Ramos (cell line): ENCODE results near the gene BRD7.

Experiments used
- in situ Hi-C: fragments of 300-500 bp; cut with MboI; formaldehyde crosslinking; loops from one replicate; pipeline ENCODE4 v1.14.3; 2022; ENCODE audit warnings: low sequenced_read_pairs; ENCODE audit not compliant: unreplicated experiment

The BRD7 gene

DNA sequence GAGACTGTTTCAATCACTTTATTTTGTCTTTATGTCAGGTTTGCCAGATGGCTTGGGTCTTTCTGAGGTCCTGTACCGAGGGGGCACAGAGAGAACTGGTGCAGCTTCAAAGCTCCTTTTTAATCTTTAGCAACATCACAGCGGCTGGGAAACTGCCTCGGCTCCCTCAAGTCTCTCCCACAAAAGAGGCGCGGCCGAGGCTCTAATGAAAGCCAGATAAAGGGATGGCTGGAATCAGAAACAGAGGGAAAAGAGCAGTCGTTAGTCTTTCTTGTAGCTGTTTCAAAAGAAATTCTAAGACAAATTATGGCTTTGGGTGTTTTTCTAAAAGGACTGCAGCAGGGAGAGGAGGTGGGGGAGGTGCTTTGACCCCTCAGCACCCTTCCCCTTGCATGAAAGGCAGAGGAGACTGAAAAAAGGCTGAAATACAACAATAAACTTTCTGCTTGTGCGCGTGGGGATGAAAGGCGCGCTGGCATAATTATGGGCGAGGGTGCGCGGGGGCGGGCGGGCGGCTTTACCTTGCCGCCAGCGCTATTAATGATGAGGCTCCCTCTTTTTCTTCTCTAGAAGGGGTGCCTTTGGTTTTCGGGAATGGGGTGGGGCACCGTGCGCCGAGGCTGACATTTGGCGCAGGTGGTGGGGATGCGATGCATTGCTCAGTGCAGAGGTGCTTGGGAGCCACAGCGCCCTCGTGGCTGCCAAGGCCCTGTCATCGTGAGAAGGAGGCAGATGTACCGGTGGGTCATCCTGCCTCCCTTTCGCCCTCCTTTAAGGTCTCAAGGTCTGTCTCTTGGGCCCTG, 22.3 kb upstream of the BRD7 start:
- in situ Hi-C loops: no loop called here

DNA sequence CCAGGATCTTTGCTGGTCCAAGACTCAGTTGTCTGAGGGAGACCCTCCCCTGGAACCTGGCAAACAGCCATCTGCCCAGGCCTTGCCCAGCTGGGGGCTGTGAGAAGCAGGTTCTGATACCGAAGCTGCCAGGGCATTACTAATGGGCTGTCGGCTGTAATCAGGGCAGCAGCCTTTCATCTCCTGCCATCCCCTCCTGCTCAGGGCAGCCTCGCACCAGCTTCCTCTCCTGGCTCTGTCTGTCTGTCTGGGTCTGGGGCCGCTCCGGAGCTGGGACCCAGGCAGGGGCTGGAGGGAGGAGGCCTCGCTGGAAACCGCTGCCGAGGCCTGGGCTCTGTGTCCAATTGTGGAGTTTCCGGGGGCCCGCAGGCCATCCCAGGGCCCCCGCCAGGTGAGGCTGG, 21.6 kb upstream of the BRD7 start:
- in situ Hi-C loops: no loop called here

DNA sequence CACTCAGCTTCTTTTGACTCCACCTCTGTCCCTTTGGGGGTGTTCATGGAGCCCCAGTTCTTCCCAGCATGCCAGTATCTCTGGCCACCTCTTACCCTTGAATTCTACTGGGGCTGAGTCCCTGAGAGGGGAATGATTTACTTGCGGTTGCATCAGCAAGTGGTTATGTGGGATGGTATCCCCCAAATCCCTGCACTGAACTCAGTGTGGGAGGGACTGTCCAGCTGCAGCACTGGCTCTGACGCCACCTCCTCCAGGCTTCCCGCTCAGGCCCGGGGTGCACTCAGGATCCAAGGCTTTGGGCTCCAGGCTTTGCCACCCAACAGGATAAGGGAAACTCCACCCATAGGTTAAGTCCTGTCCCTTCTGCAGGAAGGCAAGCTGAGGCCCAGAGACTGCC, 21.1 kb upstream of the BRD7 start:
- in situ Hi-C loops: no loop called here

DNA sequence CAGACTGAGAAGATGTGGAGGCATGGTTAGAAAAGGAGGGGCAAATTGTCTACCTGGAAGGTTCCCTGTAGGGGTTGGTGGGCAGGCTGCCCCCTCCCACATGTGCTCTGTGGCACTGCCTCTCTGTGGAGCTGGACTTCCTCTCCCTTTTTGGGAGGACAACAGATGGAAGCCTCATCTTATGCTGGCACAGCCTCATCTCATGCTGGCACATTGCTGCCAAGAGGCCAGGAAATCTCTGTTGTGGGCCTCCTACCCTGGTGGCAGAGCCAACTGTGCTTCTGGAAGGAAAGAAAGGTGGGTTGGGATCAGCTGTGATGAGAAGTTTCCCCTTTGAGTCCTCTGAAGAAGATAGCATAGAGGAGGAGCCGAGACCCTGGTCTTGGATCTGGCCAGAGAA, 19.7 kb upstream of the BRD7 start:
- in situ Hi-C loops: no loop called here

DNA sequence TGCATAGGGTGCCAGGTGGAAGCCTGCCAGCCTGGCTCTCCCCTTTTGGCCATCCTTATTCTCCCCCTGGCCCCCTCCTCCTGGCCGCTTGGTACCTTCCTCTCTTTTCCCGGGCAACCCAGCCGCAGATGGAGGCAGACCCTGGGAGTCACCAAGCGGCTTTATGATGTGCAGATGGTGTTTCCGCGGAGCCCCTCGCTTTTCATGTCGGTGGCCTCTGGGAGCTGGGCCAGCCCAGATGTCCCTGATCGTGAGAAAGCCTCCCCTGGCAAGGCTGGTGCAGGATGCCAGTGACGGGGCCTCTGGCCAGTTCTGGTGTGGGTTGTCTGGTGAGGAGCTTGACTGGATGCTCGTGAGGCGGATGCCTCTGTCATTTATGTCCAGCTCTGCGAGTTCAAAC, 18.0 kb upstream of the BRD7 start:
- in situ Hi-C loops: no loop called here

DNA sequence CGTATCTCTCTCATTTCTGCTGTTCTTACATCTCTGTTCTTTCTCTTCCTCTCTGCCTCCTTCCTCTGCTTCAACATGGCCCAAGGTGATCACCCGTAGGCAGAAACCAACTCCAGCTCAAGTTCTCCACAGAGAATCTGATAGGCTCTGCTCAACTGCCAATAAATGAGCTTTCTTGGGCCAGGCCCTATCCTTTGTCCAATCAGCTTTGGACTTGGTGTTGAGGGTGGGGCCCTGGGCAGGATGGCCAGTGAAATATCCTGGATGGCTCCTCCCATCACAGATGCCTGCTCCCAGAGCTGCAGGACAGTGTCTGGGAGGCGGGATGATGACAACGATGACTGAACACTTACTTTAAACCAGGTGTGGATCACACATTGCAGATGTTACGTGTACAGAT, 17.4 kb upstream of the BRD7 start:
- in situ Hi-C loops: no loop called here

DNA sequence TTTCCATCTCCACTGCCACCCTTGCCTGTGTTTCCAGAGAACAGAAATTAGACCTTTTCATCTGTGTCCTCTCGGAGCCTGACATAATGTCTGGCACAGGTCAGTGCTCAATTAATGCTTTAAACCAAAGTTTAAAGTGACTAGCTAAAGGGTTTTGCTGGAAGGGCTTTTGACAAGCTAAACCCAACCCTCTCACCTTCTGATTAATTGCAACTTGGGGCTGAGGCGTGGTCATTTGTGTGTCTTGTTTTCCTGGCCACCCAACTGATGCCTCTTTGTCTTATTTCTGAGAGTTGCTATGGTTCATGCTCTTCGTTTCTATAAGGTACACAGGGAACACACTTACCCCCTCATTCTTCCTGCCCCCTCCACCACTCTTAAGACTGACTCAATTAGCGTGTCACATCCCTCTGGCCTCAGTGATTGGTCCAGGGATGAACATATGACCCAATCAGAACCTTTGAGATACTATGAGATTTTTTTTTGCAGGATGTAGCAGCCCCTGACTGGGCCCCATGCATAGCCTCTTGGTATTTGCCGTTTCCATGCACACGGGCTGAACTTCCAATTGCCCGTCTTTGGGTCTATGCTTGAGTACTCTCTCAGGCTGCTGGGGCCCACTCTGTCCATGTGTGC, 15.8 kb upstream of the BRD7 start:
- in situ Hi-C loops: no loop called here

DNA sequence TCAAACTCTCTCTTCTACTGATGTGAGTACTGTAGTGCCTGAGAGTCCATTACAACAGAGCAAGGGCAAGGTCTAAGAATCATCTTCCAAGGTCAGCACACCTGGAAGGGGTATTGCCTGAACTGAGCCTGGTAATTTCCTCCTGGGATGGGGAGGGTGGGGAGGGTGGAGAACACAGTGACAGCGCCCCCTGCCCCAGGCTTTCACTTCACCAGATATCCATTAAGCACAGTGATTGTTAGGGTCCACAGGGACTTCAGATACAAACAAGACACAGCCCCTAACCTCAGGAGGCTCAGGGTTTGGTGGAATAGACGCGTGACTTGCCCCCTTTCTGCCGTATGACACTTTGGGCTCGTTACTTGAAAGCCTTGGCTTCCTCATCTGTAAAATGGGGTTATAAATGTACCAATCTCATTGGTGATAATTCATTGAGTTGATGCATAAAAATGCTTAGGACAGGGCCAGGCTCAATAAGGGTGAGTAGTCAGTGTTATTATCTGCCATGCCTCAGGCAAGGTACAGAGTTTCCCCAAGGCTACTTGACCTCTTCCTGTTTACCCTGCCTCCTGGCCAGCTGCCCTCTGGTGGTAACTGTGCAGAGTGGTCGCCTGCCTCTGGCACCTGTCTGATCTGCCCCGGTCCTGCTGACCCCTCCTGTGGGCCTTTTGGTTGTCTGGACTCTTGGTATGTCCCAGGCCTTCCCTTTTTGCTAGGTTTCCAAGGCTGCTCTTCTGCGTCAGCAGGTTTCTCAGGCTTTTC, 13.1 kb upstream of the BRD7 start:
- in situ Hi-C loops: no loop called here

DNA sequence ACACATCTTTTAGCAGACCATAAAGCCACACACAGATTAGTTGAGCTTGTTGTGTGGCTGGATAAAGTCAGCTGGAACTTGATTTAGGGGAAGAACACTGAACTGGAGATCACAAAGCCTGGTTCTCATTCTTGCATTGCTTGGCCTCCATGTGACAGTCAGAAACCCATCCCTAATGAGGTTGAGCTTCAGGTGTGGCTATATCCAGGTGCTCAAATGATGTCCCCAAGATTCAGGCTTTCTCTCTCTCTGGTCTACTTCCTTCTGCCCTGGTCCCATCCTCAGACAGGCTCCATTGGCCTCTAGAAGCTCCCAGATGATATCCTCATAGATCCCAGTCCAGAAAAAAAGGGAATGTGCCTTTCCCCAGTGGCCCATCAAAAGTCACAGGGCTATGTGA, 9.6 kb upstream of the BRD7 start:
- in situ Hi-C loops: no loop called here

DNA sequence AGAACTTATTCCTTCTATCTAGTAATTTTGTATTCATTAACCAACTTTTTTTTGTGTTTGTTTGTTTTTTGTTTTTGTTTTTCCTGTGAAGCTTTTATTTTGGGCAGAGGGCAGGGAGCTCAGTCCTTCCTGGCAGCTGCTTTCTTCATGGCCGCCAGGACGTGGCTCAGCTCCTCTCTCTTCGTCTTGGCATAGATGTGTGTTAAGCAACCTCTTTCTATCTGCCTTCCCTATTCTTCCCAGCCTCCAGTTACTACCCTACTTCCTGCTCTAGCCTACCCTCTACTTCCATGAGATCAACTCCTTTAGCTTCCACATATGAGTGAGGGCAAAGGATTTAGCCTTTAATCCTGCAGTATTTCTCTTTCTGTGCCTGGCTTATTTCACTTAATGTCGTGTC, 8.2 kb upstream of the BRD7 start:
- in situ Hi-C loops: no loop called here

DNA sequence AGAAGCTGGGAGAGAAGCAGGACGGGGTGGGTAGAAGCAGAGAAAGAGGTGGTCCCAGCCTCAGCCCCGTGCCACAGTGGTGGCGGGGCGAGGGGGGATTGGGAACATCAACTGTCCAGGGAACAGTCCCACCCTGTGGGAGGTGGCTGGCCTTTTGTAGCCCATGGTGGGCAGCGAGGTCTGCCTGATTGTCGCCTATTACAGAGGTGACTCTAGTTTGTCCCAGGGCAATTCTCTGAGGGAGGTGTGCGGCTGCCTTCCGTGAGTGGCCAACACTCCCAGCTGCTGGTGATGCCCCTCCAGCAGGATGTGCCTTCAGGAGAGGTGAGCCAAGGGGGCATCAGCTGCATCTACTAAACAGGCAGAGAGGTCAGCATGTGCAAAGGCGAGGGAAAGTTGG, 5.0 kb upstream of the BRD7 start:
- in situ Hi-C loops: no loop called here

DNA sequence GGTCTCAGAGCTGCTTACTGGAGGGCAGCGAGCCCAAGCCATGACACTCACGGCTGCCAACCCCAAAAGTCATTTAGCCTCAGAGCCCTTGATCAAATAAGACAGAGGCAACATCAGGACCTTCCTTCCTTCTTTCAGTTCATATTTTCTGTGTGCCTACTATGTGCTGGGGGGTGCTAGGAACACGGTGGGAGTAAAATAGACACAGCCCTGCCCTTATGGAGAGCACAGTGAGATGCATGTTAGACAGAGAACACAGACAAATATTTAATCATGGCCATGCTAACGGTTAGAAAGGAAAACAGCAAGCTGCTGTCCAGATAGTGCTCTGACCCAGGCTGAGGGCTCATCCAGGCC, 4.5 kb upstream of the BRD7 start:
- in situ Hi-C loops: no loop called here

DNA sequence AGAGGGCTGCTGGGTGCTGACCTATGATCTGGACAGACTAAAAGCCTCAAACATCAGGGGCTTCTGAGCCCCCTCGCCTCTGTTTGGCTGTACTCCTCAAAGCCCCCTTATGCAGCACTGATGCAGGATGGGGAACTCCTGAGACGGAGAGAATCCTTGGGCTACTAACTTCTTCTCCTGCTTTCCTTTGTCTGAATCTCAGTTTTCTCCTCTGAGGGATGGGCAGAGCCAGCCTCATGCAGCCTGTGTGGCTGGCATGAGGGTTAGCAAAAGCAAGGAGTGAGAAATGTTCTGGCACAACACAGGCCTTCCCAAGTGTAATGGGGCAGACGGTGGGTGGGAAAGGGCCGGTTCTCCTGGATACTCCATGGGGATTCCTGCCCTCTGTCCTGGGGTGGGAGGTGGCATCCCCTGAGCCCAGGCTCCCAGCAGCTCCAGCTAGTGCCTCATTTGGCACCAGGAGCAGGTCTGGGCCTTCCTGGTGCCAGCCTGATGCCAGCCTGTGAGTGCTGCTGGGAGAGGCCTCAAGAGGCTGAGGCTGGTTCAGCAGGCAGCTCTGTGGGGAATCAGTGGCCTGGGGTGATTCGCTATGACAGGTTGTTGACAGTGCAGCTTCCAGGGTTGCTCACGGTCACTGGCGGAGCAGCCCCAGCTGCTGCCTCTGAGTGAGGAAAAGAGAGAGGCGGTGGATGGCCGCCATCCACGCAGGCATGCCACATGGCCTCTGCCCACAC, 4.0 kb upstream of the BRD7 start:
- in situ Hi-C loops: no loop called here

DNA sequence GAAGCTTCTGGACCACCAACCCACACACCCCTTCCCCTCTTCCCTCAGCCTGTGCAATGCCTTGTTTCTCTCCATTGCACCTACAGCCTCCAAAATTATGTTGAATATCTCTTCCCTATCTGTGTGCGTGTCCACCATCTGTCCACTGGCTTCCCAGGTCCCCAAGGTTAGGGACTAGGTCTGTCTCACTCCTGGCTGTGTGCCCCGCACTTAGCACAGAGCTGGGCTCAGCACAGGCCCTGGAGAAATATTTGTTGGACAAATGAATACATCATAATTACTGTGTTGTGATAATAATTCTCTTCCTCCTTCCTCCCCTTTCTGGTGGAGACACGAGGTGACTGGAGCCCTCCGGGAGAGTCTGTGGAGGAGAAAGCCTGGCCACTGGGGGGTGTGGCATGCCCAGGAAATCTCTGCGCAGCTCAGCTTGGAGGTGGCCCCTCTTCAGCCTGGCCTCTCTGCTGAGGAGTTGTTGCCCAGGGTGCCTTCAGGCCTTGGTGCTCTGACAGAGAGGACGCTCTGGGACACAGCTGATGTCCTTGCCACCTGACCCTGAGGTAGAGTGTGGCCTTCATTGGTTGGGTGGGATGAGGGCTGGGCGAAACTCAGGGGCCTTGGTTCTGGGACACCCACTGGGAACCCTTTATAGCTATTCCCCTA, 3.3 kb upstream of the BRD7 start:
- in situ Hi-C loops: no loop called here

DNA sequence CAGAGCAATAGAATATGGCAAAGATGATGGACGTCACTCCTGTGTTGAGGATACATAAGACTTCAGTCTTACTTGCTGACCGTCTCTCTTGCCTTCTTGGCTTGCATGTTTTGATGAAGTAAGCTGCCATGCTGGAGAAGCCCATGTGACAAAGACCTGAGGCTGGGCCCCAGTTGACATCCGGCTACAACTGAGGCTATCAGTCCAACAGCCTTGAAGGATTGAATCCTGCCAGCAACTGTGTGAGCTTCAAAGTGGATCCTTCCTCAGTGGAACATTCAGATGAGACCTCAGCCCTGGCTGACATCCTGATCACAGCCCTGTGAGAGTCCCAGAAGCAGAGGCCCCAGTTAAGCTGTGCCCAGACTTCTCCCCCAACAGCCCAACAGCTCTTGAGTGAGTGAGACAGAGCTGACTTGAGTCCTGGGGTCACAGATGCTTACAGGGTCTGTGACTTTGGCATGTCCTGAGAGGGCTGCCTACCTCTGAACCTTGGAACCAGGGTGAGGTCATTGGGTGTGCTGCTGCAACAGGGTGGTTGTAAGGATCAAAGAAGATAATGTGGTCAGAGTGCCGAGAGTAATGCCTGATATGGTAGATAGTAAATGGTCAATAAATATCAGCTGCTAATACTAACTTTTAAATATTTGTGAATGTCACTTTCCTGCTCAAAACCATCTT, 2.4 kb upstream of the BRD7 start:
- in situ Hi-C loops: no loop called here

DNA sequence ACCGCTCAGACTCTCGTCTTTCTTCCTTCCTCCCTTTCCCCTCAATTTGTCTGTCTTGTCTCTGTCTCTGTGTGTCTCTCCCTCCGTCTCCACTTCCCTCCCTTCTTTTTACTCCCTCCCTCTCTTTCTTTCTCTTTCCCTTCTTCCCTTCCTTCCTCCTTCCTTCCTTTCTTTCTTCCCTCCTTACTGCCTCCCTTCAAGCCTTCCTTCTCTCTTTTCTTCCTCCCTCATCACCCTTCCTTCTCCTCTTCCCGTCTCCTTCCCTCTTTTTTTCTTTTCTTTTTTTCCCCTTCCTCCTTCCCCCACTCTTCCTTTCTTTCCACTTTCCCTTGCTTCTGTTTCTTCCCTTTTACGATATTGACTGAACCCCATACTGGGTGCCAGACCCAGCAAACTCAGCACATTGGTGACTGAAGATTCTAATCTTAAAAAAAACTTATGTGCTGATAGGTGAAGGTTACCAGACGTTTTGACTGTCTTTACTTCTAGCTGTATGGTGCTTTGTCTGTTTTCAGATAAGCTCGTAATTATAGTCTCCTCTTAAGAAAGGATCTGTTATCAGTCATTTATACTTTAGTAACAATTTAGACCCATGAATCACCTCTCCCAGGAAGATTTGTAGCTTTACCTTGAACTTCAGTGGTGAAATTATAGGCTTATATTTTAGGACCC, 481 bp upstream of the BRD7 start:
- in situ Hi-C loops: no loop called here

DNA sequence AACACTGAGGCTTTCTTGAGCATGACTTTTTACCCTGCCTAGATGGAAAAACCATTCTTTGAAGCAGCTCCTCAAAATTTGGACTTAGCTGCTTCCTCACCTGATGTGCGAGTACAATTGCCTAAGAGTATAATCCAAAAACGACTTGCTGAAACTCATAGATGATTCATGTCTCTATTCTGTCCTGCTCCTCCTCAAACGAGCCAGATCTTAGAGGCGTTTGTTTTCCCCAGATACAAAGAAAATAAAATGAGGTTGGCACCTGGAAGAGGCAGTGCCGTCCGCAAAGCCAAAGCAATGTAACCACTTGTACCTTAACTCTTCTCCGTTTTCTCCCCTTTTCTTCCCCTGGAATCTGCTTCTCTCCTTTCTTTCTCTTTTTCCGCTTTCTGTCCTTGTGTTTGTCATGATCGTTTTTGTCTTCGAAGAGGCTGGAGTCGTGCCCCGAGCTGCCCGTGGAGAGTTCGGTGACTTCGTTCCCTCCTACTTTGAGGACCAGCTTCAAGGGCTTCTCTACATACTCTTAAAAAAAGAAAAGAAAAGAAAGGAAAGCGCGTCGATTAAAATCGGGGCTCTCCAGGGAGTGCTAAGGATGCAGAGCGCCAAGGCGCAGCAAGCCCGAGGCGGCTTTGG, 895 bp downstream of the BRD7 start:
- in situ Hi-C loops: no loop called here

DNA sequence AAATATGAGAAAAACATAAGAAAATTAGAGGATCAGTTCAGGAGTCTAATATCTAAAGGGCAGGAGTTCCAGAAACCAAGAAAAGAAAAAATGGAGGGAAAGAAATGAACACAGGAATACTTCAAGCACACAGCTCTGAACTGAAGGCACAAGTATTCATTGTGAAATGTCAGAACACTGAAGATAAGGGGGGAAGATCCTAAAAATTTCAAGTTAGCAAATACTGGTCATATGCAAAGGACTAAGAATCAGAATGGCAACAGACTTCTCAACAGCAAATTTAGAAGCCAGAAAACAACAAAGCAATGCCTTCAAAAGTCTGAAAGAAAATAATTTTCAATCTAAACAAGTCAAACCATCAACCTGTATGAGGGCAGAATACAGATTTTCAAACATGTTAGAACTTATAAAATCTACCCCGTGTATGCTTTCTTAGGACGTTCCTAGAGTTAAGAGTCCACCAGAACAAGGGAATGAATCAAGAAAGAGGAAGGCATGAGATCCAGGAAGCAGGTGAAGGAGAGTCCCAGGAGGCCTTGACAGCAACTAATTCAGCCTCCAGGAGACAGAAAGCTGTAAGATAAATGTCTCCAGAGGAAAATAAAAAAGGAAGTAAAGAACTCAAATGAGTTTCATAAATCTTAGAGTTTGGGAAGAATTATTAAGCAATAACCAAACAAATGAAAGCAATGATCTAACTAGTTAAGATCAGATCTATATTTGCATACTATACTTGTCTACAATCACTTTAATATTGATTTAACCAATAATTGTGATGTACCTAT, 2.8 kb downstream of the BRD7 start:
- in situ Hi-C loops: no loop called here
